HG02852 (cell line): ENCODE data around the gene OR8G1.
"Not testable (repeated sequence)": the region's sequence is repeated elsewhere in the genome, so short reads cannot be mapped to it uniquely, and the experiment has no call there.

Source experiments
- ATAC-seq: cut with Tn5 transposase; IDR thresholded peaks from one replicate; pipeline ENCODE4 v1.9.1; 2021; ENCODE audit warnings: mild to moderate bottlenecking, moderate library complexity; ENCODE audit not compliant: unreplicated experiment

Gene OR8G1

GRCh38 chr11:124233376-124233775 is 7.5 kb upstream of the OR8G1 start:
- no peak for ATAC-seq

- ATAC-seq = no peak
Measured at GRCh38 chr11:124238512-124238911, 2.4 kb upstream of the OR8G1 start.

GRCh38 chr11:124249869-124250268 is 9.0 kb downstream of the OR8G1 start:
- ATAC-seq = not testable (repeated sequence)

- no peak for ATAC-seq
Measured at GRCh38 chr11:124256076-124256475, 15.2 kb downstream of the OR8G1 start, which contains the start of gene OR8G5. OR8G5 (plus strand) TSS chr11:124256376; CDS start chr11:124264932, 8,556 bp downstream.

GRCh38 chr11:124265041-124265440 is 24.1 kb downstream of the OR8G1 start:
- not testable (repeated sequence) for ATAC-seq

GRCh38 chr11:124270886-124271285 is 30.0 kb downstream of the OR8G1 start:
- ATAC-seq = not testable (repeated sequence)

- no peak for ATAC-seq
Measured at GRCh38 chr11:124274000-124274399, 33.1 kb downstream of the OR8G1 start.

GRCh38 chr11:124276081-124276480 is 35.2 kb downstream of the OR8G1 start:
- ATAC-seq = no peak

GRCh38 chr11:124277207-124277606 is 36.3 kb downstream of the OR8G1 start:
- no peak for ATAC-seq

- ATAC-seq = no peak
Measured at GRCh38 chr11:124277804-124278203, 36.9 kb downstream of the OR8G1 start.

GRCh38 chr11:124278261-124278660 is 37.4 kb downstream of the OR8G1 start:
- ATAC-seq = no peak

GRCh38 chr11:124285610-124286344 is 44.9 kb downstream of the OR8G1 start:
- ATAC-seq = no peak

- ATAC-seq = no peak
Measured at GRCh38 chr11:124294687-124295086, 53.8 kb downstream of the OR8G1 start.

- ATAC-seq = no peak
Measured at GRCh38 chr11:124296016-124296415, 55.1 kb downstream of the OR8G1 start.

- ATAC-seq = no peak
Measured at GRCh38 chr11:124297921-124298320, 57.0 kb downstream of the OR8G1 start.

GRCh38 chr11:124301548-124301947 is 60.7 kb downstream of the OR8G1 start:
- ATAC-seq = no peak

- ATAC-seq = no peak
Measured at GRCh38 chr11:124302347-124303125, 61.6 kb downstream of the OR8G1 start.
